ENCODE measurements around the gene NR2C2. TPM values are rescaled to one million over a fixed set of nuclear protein-coding genes. Genes with fewer than 3 reads are reported as not detected.
A peak's percentile ranks its signal among the peaks of the same experiment; 100 is the strongest.

Gene NR2C2
- total RNA-seq, 2 donors from 2014 or later, result 37.8 to 43.5 TPM

DNA sequence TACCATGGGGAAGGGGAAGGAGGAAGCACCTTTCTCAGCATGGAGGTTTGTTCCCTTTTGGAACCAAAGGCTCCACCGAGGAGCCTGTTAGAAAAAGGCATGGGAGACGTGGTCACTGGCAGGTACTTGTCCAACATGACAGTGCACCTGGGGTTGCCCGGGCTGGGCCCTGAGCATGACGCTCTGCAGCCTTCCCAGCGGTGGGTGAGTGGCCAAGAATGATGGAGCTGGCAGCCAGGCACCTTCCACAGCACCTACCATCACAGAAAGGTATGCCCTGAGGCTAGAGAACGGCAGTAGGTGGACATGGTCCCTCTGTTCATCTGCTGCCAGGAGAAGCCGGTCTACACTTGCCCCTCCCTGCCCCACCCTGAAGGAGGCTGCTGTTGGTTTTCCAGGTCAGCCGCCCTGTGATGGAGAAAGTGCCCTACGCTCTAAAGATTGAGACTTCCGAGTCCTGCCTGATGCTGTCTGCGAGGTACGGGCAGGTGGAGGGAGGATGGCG is 29.0 kb upstream of the NR2C2 start:
- DNase-seq (ENCODE audit: low spot score), result no peak
- intact Hi-C loops (cut with DNase I), result loop anchor here in 1 of 2 donors (10.0 kb wide), 1 partner anchor 124 kb away; no protein-coding TSS in a partner anchor

GRCh38 chr3:14920536-14920935 is 26.8 kb upstream of the NR2C2 start:
- no peak for DNase-seq (ENCODE audit: low spot score)
- intact Hi-C loops (cut with DNase I), result loop anchor here in 1 of 2 donors (5.0 kb wide), 2 partner anchors 128 to 248 kb away; no protein-coding TSS in a partner anchor

DNA sequence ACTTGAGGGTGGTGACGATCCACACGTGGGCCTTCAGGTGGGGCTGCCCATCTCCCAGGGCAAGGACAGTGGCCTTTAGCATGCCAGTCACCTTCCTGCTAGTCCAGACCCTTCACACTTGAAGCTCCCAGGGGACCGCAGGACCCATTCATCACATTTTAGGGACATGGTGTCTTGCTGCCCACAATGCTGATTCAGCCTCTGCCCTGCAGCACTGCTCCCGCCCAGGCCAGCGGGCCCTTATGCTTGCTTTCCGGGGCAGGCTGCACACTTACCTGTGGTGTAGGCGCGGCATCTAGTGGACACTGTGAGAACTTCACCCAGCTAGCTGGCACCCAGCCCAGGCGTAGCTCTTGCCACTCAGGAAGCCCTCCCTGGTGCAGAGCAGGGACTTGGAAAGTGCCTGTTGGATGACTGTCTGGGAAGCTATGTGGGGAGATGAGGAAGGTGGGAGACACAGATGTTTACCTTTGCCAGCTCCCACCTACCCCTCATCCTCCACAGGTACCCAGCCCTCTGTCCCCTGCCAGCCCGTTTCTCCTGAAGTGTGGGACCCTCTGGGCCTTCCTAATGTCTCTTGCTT is 26.3 kb upstream of the NR2C2 start:
- intact Hi-C loops (cut with DNase I), result loop anchor here in 1 of 2 donors (5.0 kb wide), 2 partner anchors 129 to 249 kb away; no protein-coding TSS in a partner anchor
- DNase-seq (ENCODE audit: low spot score), result peak; percentile 96

- intact Hi-C loops (cut with DNase I), result loop anchor here (1.0 to 5.0 kb wide), 3 partner anchors 130 to 416 kb away; no protein-coding TSS in a partner anchor
- DNase-seq (ENCODE audit: low spot score), result no peak
These were observed 25.3 kb upstream of the NR2C2 start for GRCh38 chr3:14921811-14922705.

DNA sequence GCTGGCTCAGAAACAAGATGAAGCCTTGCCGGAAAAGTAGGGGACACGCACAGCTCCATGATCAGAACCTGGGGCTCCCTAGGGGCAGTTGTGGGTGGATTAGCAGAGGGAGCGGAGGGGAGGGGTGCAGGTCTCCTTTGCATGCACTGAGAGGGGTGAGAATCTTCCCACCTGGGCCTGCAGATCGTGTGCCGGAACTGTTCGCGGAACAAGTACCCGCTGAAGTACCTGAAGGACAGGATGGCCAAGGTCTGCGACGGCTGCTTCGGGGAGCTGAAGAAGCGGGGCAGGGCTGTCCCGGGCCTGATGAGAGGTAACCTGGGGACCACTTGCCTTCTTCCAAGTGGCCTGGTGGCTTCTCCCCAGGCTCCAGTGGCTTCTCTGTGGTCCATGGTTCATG is 24.5 kb upstream of the NR2C2 start:
- intact Hi-C loops (cut with DNase I), result loop anchor here (1.0 to 5.0 kb wide), 3 partner anchors 131 to 417 kb away; no protein-coding TSS in a partner anchor
- no peak for DNase-seq (ENCODE audit: low spot score)

DNA sequence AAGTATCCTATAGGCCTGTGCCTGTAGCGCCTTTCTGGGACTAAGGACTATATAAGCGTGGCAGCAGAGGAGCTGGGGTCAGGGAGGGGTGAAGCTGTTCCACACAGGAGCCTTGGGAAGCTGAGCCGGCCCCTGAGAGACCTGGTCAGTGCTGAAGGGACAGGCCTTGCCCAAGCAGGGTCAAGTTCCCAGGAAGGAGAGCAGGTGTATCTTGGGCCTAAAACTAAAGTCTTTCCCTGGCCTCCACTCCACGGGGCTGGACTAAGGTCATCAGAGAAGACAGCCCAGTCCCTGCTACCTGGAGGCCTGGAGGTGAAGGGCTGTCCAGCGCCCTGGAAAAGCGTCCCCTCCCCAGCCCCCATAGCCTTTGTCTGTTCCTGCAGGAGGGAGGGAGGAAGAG is 23.9 kb upstream of the NR2C2 start:
- intact Hi-C loops (cut with DNase I), result loop anchor here in 1 of 2 donors (5.0 kb wide), 2 partner anchors 131 to 251 kb away; no protein-coding TSS in a partner anchor
- no peak for DNase-seq (ENCODE audit: low spot score)

- intact Hi-C loops (cut with DNase I), result no loop called here
- no peak for DNase-seq (ENCODE audit: low spot score)
These were observed 21.4 kb upstream of the NR2C2 start for GRCh38 chr3:14925729-14926591.

- intact Hi-C loops (cut with DNase I), result no loop called here
- DNase-seq (ENCODE audit: low spot score), result no peak
These were observed 20.8 kb upstream of the NR2C2 start for GRCh38 chr3:14926592-14926991.

DNA sequence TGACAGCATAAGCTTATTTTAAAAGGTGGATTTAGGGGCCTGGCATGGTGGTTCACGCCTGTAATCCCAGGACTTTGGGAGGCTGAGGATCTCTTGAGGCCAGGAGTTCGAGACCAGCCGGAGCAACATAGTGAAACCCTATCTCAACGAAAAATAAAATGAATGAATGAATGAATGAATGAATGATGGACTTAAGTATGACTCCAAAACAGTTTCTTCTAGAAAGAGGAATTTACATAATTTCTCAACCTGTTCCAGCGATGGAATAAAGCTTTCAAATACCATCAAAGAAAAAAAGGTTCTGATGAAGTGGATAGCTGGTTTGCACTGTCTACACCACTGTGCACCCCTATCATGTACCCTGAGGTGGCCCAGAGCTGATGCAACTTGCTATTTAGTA is 20.1 kb upstream of the NR2C2 start:
- intact Hi-C loops (cut with DNase I), result no loop called here
- no peak for DNase-seq (ENCODE audit: low spot score)

- intact Hi-C loops (cut with DNase I), result no loop called here
- DNase-seq (ENCODE audit: low spot score), result no peak
These were observed 17.9 kb upstream of the NR2C2 start for GRCh38 chr3:14929310-14930074.

DNA sequence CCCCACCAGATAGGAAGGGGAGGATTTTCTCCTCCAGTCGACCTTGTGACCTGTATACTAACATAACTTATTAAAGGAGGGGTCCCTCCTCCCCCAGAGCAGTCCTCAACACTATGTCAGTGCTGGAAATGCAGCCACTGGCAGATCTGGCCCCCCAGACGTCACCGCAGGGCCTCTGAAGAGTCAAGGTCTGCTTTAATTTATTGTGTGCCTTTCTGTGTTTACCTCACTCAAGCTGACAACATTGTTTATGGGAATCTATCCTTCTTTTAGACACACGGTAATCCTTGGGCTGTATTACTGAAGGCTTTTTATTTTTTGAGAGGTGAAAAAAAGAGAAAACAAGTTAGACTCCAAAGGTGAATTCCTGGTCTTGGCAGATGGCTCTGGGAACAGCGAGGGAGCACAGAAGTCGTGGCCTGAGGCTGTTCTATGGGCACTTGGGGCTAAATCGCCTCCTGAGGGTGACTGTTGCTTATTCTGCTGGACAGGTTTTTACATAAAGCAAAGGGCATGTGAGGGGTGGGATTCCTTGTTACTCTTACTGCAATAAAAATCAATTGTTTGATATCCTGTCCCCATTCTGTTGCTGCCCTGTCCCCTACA is 13.5 kb upstream of the NR2C2 start:
- intact Hi-C loops (cut with DNase I), result no loop called here
- DNase-seq (ENCODE audit: low spot score), result no peak

GRCh38 chr3:14935592-14936345 is 11.6 kb upstream of the NR2C2 start:
- intact Hi-C loops (cut with DNase I), result no loop called here
- no peak for DNase-seq (ENCODE audit: low spot score)

DNA sequence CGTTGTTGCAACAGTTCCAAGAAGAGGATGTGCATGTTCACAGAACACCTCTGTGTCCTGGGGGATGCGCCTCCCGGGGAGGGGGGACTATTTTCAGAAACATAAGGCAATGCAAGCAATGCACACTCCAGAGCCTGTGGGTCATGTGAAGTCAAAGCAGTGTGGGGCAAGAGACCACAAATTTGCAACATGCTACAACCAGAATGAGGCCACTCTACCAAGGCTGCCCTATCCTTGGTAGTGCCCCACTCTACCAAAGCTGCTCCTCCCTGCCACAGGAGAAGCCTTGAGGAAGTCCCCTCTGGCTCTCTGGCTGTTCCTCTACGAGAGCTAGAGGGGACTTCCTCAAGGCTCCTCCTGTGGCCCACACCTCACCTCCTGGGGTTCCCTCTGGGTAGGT is 8.4 kb upstream of the NR2C2 start:
- intact Hi-C loops (cut with DNase I), result no loop called here
- no peak for DNase-seq (ENCODE audit: low spot score)

DNA sequence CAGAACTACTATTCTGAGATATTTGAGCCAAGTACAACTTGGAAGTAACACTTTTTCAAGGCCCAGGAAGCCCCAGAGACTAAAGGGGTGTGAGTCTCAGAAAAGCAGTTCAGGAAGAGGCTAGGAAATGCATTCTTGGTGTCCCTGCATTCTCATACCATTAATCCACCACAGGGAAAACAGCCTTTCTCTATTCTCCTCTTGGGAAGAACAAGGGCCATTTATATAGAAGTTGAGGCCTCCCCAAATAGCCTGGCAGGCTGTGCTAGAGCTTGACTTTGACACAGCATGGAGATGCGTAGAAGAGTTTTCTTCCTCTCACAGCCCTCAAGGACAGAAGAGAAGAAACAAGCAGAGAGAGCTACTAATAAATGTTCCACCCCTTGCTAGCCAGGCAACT is 5.5 kb upstream of the NR2C2 start:
- no peak for DNase-seq (ENCODE audit: low spot score)
- intact Hi-C loops (cut with DNase I), result no loop called here

GRCh38 chr3:14943042-14943441 is 4.3 kb upstream of the NR2C2 start:
- intact Hi-C loops (cut with DNase I), result no loop called here
- no peak for DNase-seq (ENCODE audit: low spot score)

GRCh38 chr3:14946236-14946635 is 1.1 kb upstream of the NR2C2 start:
- intact Hi-C loops (cut with DNase I), result no loop called here

GRCh38 chr3:14946739-14947099 is 664 bp upstream of the NR2C2 start:
- intact Hi-C loops (cut with DNase I), result no loop called here
- DNase-seq (ENCODE audit: low spot score), result no peak

More at GRCh38 chr3:14946236-14946635, 1.1 kb upstream of the NR2C2 start:
- DNase-seq (ENCODE audit: low spot score), result no peak

All from posterior vena cava (tissue), 2 donors.